Activated T-cell treated with anti-CD3 and anti-CD28 coated beads for 24 hours (primary cell): ENCODE data around the gene PPFIA4.

Experiments used
- DNase-seq: peaks from one replicate; pipeline ENCODE4 v3.0.0-alpha.2; 2020; ENCODE audit warnings: low read depth

The PPFIA4 gene

DNA sequence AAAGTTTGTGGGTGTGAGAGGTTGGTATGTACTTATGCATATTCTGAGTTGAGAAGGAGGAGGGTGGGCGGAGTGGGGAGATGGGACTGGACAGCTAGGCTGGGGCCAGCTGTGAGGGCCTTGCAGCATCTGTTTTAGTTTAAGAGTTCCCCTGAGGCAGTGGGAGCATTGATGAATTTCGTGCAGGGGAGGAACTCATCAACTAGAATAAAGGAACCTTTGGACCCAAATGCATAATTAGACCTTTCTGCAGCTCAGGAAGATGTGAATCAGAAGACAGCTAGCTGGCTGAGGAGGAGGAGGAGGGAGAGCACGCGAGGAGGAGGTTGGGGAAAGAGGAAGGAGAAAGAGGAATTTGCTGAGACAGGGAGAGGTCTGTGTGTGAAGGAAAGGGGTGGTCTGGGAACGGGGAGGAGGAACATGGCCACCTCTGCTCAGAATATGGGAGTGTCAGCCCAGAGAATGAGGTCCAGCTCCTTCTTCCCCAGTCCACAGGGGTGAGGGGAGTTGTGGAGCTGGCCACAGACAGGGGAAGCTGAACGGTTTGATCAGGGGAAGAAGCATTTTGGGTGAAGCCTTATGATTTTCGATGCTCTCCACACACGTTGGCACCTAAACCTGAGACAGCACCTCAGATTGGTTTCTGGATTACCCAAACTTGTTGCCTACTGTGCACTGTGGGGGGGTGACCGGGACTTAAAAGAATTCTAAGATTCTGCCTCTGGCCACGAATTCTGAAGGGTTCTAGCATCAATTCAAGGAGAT lies 31.8 kb downstream of the PPFIA4 start:
- DNase-seq = no peak

DNA sequence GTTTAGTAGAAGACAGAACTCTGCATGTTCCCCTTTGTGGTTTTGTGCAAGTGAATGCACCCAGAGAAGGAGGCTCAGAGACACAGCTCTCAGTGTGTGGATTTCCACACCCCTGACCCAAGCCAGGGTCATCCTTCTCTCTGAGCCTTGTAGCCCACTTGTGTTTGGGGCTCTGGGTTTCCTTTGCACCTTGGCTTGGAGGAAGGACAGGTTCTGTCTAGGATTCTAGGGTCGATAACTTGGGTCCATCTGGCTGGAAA lies 32.3 kb downstream of the PPFIA4 start:
- no peak for DNase-seq

DNA sequence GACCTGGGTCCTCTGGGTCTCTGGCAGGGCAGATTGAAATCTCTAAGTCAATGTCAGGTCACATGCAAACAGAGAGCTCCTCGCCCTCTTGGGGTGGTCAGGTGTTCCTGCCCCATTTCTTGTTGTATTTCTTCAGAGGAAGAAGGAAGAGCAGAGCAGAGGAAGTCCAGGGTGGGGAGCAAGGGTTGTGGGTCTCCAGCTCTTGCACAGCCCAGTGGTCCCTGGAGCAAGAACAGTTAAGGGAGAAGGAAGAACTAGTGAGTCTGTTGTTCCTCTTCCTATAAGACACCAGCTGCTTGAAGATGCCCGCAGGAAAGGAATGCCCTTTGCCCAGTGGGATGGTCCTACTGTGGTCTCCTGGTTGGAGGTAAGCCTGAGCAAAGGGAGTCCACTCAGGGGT lies 33.2 kb downstream of the PPFIA4 start:
- no peak for DNase-seq

DNA sequence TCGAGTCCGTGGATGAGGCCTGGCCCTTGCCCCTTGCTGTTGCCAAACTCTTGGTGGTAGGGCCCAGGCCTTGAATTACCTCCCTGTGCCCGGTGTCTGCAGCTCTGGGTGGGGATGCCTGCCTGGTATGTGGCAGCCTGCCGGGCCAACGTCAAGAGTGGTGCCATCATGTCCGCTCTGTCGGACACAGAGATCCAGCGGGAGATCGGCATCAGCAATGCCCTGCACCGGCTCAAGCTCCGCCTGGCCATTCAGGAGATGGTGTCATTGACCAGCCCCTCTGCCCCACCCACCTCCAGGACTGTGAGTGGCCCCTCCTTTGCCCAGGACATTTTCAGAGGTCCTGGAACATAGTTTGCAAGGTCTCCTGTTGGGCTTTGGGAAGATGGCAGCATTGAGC lies 33.8 kb downstream of the PPFIA4 start:
- DNase-seq = no peak

DNA sequence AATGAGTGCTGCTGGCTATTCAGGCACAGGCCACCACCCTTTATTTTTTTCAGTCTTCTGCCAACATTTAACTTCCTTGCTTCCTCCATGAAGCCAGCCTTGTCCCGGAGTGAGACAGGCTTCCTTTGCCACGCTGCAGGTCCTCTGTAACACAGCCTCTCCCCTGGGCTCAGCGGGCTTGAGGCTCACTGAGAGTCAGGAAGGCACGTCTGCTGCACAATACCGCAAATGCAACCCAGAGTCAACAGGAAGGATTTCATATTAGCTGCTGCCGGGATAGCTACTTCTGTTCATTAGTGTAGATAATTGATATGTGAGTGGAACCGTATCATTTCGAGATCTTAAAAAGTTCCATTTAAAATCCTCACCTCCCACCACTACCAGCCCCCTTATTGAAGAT lies 37.0 kb downstream of the PPFIA4 start:
- DNase-seq = no peak

DNA sequence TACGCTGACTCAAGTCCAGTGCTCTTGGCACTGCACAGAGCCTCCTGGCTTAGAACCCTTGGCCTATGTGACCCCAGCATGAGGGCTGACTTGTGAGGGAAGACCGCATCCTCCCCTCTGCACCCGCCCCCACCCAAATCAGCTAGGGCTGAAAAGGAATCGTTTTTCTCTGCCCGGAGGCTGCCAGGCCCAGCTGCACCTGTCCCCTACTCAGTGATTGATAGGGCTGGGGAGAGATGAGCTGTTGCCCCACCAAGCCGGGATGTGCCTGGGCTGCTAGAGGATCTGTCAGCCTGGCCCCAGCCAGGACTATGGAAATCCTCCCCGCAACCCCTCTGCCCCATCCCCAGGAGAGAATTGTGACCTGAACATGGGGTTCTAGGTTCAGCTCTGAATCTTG lies 38.9 kb downstream of the PPFIA4 start:
- DNase-seq = no peak

DNA sequence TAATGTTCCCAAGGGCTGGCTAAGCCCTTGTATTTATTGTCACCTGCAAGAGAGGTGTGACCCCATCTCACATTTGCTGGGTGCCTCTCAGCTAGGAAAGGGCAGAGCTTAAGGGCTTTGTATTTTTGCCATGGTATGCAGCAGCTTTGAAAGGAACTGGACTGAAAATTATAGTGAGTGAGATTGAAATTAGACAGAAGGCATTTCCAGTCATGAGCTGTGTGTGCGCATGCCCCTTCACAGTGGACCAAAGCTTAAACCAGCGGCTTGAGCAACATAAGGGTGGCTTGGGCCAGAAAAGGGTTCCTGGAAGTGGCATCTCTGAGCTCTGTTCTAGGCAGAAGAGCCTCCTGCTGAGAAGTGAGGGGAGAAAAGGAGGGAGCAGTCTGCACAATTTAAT lies 39.7 kb downstream of the PPFIA4 start:
- DNase-seq = no peak

DNA sequence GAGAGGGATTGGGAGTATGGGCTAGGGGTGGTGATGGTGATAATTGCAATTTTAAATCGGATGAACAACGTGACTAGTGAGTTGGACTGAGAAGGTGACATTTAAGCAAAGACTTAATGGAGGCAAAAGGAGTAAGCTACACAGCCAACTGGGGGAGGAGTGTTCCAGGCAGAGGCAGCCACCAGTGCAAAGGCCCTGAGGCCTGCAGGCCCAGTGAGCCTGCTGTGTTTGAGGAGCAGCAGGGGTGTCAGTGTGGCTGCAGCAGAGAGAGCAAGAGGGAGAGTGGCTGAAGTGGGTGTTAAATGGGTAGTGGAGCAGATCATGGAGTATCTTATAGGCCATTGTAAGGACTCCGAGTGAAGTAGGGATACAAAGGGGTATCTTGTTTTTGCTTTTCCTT lies 40.7 kb downstream of the PPFIA4 start:
- DNase-seq = no peak

DNA sequence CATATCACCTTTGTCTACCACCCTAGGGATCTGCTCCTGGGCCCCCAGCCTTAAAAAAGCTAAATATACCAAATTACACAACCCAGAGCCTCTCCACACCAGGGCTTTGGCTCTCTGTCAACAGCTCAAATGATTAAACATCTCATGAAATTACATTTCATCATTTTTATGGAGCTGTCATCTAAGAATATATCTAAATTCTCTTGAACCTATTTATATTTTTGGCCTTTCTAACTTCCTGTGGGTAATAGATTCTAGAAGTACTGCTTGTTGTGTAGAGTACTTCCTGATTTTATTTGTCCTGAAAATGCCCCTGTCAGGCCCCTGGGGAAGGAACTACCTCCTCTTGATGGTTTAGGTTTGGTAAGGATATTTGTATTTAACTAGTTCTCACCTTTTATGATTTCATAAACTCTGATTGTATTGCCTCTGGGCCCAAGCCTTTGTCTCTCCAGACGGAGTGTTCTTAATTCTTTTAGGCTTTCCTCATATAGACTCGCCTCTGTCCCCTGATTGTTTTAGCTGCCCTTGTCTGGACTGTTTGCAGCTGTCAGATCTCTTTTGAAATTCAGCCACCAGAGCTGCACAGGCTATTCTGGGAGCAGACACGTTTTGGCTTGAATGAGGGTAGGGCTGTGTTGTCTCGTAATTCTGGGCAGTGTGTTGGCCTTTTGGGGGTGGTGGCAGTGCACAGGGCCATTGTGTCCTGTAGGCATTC lies 42.9 kb downstream of the PPFIA4 start:
- DNase-seq = no peak

DNA sequence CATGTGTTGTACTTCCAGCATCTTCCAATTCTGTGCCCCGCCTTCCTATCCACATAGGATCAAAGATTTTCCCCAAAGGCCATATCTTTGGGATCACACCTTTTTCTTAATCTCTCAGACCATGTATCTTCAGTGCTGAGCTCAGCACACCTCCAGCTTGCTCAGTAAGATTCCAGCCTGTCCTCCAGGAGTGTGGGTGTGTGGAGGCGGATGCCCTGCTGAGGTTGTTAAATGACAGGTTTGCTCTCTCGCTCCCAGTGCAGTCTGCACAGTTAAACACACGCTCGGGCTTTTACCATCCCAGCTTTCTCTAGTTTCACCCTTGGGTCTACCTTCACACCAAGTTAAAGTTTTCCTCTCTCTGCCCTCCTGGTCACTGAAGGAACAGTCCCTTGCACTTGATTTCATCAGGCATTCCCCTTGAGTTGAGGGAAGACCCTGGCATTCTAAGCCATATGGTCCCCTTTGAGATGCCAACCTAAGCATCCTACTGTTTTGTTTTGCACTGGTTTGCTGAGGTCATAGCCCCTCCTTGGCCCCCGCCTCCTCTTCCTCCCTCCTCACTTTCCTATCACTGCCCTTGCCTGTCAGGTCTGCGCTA lies 45.8 kb downstream of the PPFIA4 start:
- no peak for DNase-seq

DNA sequence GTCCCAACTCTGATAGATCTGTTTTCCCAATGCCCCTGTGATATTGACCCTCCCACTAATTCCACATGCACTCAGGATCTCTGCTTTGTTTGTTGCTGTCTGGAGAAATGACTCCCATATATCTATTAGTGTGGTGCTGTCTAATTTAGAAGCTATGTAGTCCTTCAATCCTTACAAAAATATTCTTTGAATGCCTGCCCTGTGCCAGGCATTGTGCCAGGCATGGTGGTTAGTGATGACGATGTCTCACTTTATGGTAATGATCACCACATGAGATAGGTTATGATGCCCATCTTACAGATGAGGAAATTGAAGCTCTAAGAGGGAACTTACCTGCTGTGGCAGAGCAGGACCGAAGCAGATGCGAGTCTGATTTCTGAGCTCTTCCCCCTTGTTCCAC lies 46.6 kb downstream of the PPFIA4 start:
- no peak for DNase-seq

DNA sequence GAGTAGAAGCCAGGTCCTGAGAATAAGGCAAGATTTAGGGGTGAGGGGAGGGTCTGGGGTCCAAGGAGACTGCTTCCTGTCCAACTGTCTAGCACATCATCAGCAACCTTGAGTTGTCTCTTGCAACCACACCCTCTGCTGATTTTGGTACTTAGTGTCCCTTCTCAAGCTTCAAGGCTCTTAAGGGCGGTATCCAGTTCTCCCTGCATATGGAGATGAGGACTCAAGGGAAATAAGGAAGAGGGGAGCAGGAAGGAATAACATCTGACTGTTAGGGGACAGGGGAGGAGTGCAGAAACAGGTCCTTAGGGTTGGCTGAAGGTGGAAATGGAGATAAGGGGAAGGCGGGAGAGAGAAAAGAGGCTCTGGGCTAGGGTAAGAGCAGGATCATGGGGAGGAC lies 47.2 kb downstream of the PPFIA4 start:
- DNase-seq = no peak

DNA sequence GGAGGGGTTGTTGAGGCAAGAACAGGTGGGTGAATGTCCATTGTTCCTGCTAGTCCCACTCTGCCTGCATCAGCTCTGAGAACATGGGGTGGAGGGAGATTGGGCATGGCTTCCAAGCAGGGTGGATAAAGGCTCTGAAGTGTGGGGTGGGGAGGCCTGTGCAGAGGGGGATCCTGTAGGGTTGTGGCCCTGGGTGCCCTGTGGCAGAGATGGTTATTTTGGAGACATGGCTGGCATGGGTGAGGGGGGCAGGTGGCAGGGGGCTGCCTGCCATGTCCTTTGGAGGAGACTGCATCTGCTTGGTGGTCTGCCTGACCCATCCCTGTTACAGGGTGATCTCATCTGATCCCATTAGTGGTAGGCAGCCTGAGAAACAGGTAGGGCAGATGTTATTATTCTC lies 48.3 kb downstream of the PPFIA4 start:
- no peak for DNase-seq

DNA sequence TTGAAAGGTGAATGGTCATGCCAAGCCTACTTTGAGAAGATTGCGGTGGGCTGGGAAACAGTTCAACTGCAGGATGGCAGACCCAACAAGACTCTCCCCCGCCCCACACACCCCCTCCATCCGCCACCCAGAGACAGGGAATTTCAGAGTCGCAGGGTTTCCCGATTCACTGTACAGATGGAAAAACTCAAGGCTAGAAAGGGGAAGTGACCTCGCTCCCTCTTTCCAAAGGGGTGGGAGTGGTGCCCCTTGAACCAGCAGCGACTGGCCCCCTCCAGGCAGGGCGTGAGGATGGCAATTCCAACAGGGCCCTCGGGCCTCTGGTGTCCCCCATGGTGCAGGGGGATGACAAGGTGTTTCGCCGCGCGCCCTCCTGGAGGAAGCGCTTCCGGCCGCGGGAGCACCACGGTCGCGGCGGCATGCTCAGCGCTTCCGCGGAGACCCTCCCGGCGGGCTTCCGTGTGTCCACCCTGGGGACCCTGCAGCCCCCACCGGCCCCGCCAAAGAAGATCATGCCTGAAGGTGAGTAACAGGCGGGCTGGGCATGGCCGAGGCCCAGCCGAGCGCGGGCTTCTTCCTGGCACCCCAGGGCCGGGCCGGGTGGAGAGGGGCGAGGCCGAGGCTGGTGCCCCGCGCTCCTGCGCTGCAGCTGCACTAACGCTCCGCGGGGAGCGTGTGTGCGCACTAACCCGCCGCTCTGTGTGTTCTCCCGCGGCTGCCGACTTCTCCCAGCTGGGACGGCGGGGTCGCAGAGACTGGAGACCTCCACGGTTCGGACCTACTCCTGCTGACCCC lies 49.1 kb downstream of the PPFIA4 start:
- DNase-seq = no peak

DNA sequence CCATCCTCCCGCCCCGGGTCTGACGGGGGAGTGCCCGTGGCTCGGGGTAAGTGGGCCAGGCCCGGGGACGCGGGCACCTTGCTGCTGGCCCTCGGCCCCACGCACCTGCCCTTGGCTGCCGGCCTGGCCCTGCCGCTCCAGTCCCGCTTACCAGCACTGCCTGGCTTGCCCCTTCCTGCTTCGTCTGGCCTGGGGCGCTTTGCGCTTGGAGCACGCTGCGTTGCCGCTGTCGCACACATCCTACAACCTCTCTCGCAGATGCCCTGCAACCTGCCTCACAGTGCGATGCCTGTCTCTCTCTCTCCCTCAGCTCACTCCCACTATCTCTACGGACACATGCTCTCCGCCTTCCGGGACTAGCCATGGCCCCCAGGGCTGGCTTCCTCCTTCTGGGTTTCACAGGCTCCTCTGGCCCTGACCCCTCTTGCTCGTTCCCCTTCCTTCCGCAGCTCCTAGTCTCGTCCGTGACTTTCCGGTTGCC lies 49.8 kb downstream of the PPFIA4 start:
- DNase-seq = no peak

DNA sequence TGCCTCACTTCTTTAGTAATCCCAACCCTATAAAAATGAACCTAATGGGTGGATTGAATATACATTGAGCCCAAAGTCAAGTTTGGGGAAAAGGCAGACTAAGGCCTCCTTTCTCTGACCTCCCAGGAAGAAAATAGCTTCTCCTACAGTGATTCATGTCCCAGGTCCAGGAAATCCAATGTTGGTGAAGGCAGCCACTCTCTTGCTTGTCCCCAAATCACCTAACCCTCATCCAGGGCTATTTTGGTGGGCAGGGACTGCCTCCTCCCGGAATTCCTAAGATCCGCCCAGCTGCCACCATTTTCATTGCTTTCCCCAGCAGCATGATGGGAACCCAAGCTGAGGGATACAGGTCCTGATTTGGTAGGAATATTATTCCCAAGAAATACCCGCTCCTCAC lies 51.1 kb downstream of the PPFIA4 start:
- no peak for DNase-seq

DNA sequence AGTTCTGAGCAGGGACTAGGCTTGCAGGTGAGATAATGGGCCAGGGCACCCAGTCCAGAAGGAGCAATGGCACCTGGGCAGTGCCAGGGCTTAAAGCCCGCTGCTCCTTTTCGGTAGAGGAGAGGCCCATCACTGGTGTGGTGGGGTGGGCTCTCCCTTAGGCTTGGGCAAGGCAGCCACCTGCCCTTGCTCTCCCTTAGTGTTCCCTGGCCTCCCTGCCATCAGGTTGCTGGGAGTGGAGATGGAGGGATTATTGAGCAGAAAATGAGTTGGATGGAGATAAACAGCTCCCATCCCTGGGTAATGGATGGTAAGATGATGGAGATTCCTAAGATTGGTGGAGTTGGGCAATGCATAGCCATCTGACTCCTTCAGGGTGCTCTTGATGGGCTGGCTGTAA lies 51.7 kb downstream of the PPFIA4 start:
- no peak for DNase-seq

DNA sequence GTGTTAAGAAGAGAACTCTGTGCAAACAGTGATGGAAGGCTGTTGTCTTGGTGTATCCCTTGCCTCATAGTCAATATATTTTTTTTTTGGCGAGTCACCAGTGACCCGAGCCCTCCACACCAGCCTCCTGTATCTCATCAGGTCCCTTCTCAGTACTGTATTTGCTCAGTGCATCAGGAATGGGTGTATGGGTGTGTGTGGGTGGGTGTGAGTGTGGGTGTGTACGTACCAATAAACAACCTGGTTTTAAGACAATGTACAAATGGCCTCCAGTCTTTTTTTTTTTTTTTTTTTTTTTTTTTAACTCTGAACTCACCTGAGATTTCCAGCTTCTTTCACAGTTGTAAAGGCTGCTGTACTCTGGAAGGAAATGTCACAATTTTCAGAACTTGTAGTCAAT lies 52.2 kb downstream of the PPFIA4 start:
- DNase-seq = no peak

DNA sequence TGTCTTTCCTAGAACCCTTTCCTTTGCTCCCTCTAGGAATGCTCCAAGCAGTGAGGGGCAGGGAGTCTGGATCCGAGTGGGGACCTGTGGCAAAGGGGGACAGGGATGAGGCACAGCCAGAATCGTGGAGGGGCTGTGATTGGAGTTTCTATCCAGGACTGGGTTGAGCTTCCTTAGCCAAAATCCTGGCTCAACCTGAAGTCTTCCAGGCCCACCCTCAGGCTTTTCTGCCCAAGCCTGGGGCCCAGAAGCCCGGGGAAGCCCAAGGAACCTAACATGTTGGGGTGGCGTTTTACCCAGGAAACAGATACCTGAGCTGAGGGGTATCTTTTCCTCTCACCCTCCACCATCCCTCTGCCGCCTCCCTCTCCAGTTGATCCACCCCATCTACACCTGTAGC lies 54.2 kb downstream of the PPFIA4 start:
- no peak for DNase-seq

DNA sequence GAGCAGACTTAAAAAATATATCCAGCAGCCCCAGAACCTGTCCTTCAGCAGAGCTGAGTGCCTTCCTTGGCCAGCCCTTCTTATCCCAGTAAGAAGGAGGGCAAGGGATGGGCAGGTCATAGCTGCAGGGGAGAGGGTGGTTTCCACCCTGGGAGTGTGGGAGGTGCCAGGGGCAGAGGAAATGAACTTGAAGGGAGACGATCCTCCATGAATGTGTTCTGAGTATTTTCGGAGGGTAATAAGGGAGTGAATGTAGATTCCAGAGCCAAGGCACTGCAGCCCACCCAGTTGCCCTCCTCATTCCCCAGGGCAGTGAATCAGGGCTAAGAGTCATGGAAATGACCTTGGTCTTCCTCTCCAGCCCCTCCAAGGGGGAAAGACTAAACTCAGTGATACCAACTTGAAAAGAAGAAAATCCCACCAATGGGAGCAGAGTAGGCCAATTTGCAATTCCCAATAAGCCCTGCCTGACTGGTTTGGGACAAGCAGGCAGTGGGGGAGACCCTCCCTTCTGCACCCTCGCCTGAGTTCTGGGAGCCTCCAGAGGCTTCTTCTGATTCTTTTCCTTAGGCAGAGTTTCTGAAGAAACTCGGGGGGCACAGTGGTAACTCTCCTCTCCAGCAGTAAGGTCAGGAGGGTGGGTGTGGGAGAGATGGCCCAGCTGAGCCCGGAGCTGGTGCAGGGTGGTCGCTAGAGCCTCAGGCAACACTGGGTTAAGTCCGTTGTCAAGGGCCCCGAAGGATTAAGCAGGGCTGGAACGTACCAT lies 55.4 kb downstream of the PPFIA4 start:
- DNase-seq = no peak

DNA sequence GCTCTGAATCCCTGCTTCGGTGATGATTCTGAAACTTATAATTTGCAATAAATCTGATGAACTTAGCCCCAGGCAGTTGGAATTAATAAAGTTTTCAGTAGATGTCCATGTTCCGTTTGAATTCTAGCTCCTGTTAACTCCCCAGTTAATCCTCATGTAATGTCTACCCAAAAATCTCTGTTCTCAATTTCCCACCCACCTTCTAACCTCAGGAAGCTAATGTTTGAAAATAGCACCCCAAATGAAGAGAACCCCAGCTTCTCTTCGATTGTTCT lies 55.9 kb downstream of the PPFIA4 start:
- DNase-seq = no peak
